GM18951 (cell line): ENCODE measurements around the gene SLC22A15.
"Not testable (repeated sequence)": the region's sequence is repeated elsewhere in the genome, so short reads cannot be mapped to it uniquely, and the experiment has no call there.

ENCODE experiments used
- POLR2A ChIP-seq: IDR thresholded peaks from 4 replicates; pipeline ENCODE4 v1.6.1; 2011; ENCODE audit warnings: mild to moderate bottlenecking; ENCODE audit not compliant: insufficient read length, insufficient read depth; ENCODE audit errors: extremely low read depth
- in situ Hi-C: fragments of 300-500 bp; cut with MboI; formaldehyde crosslinking; loops from one replicate; pipeline ENCODE4 v1.12.0; 2022; ENCODE audit warnings: low sequenced_read_pairs, mixed read lengths, inconsistent platforms; ENCODE audit not compliant: unreplicated experiment

Gene SLC22A15

GRCh38 chr1:116026631-116027030 is 50.3 kb downstream of the SLC22A15 start:
- in situ Hi-C loops = no loop called here

GRCh38 chr1:116031302-116031835 is 55.1 kb downstream of the SLC22A15 start:
- no peak for TF ChIP-seq POLR2A

More at GRCh38 chr1:116026631-116027030, 50.3 kb downstream of the SLC22A15 start:
- TF ChIP-seq POLR2A = no peak

GRCh38 chr1:116033322-116033721 is 57.0 kb downstream of the SLC22A15 start:
- TF ChIP-seq POLR2A = no peak
- in situ Hi-C loops = no loop called here

More at GRCh38 chr1:116031302-116031835, 55.1 kb downstream of the SLC22A15 start:
- in situ Hi-C loops = no loop called here

GRCh38 chr1:116036255-116036654 is 59.9 kb downstream of the SLC22A15 start:
- TF ChIP-seq POLR2A = no peak
- in situ Hi-C loops = no loop called here

- in situ Hi-C loops = no loop called here
- TF ChIP-seq POLR2A = no peak
Observed at GRCh38 chr1:116038679-116039078, 62.4 kb downstream of the SLC22A15 start.

- no peak for TF ChIP-seq POLR2A
- in situ Hi-C loops = no loop called here
Observed at GRCh38 chr1:116044071-116044470, 67.8 kb downstream of the SLC22A15 start.

GRCh38 chr1:116046933-116047332 is 70.6 kb downstream of the SLC22A15 start:
- in situ Hi-C loops = not testable (repeated sequence)

- in situ Hi-C loops = not testable (repeated sequence)
Observed at GRCh38 chr1:116051896-116052295, 75.6 kb downstream of the SLC22A15 start.

- in situ Hi-C loops = no loop called here
- no peak for TF ChIP-seq POLR2A
Observed at GRCh38 chr1:116062201-116062600, 85.9 kb downstream of the SLC22A15 start.

- TF ChIP-seq POLR2A = no peak
- in situ Hi-C loops = no loop called here
Observed at GRCh38 chr1:116064616-116065015, 88.3 kb downstream of the SLC22A15 start.

GRCh38 chr1:116066868-116067565 is 90.7 kb downstream of the SLC22A15 start:
- TF ChIP-seq POLR2A = no peak
- in situ Hi-C loops = no loop called here

- in situ Hi-C loops = no loop called here
- no peak for TF ChIP-seq POLR2A
Observed at GRCh38 chr1:116067566-116067890, 91.2 kb downstream of the SLC22A15 start.

- in situ Hi-C loops = no loop called here
- TF ChIP-seq POLR2A = no peak
Observed at GRCh38 chr1:116075575-116075974, 99.3 kb downstream of the SLC22A15 start.

- in situ Hi-C loops = no loop called here
- no peak for TF ChIP-seq POLR2A
Observed at GRCh38 chr1:116075990-116076389, 99.7 kb downstream of the SLC22A15 start.

- TF ChIP-seq POLR2A = no peak
- in situ Hi-C loops = no loop called here
Observed at GRCh38 chr1:116076831-116077230, 100.5 kb downstream of the SLC22A15 start.
